ENCODE measurements around the gene CTSA. TPM values are rescaled to one million over a fixed set of nuclear protein-coding genes. Genes with fewer than 3 reads are reported as not detected.

The CTSA gene
- polyA plus RNA-seq (ENCODE audit: low read depth in 6 of 6): 10 to 100 TPM; 28.6 to 46.5 (median 42.3) TPM

- peaks cover 21 to 33% (median 29%) of the 10 kb centered on the region in 3 donors for H3K4me1 Mint-ChIP-seq
- H3K27ac Mint-ChIP-seq: peak within 1 kb of the TSS; percentile 28 to 95 (median 93)
- H3K27me3 Mint-ChIP-seq: no peaks in the 10 kb centered on the region
- peak within 1 kb of the TSS; percentile 91 to 98 (median 95) for H3K4me3 Mint-ChIP-seq
- ATAC-seq (ENCODE audit: low read depth in 2 of 2): peak; percentile 85
- peak; percentile 83 for DNase-seq
- no peaks in the 10 kb centered on the region for H3K9me3 Mint-ChIP-seq
- peaks cover 0 to 5% of the 10 kb centered on the region in 2 donors for H3K36me3 Mint-ChIP-seq
Observed at GRCh38 chr20:45890985-45891983, at the start of gene CTSA, which contains the start of gene NEURL2. CTSA (plus strand) TSS chr20:45891335; CDS start chr20:45891569, 234 bp downstream. NEURL2 (minus strand) TSS chr20:45891208; CDS start chr20:45890991, 217 bp downstream.

- Mint-ChIP-seq H3K9me3 (no peaks in the 10 kb centered on the region), H3K36me3 (peaks cover 5 to 15% of the 10 kb centered on the region in 2 donors), H3K27ac (peak overlapping the region; percentile 45 to 84 (median 77)), H3K27me3 (no peaks in the 10 kb centered on the region), H3K4me3 (peak overlapping the region in 7 of 8 donors; percentile 2 to 85 (median 43)), H3K4me1 (peaks cover 15 to 20% (median 16%) of the 10 kb centered on the region in 3 donors)
- ATAC-seq (ENCODE audit: low read depth in 2 of 2) (no peak), DNase-seq (no peak)
Observed at GRCh38 chr20:45841407-45842129, 49.6 kb upstream of the CTSA start.

GRCh38 chr20:45842169-45842812, 48.8 kb upstream of the CTSA start:
- peak overlapping the region in 7 of 8 donors; percentile 2 to 85 (median 30) for H3K4me3 Mint-ChIP-seq
- no peaks in the 10 kb centered on the region for H3K27me3 Mint-ChIP-seq
- peak; percentile 100 for ATAC-seq (ENCODE audit: low read depth in 2 of 2)
- H3K4me1 Mint-ChIP-seq: peaks cover 15 to 20% (median 16%) of the 10 kb centered on the region in 3 donors
- no peaks in the 10 kb centered on the region for H3K9me3 Mint-ChIP-seq
- H3K27ac Mint-ChIP-seq: peak overlapping the region; percentile 45 to 84 (median 77)
- peak; percentile 51 for DNase-seq
- H3K36me3 Mint-ChIP-seq: peaks cover 5 to 15% of the 10 kb centered on the region in 2 donors

GRCh38 chr20:45843506-45843905, 47.6 kb upstream of the CTSA start:
- no peak for ATAC-seq (ENCODE audit: low read depth in 2 of 2)
- no peak for DNase-seq
- Mint-ChIP-seq H3K27me3 (no peaks in the 10 kb centered on the region), H3K27ac (peak overlapping the region in 3 of 6 donors; percentile 28 to 65 (median 60)), H3K9me3 (no peaks in the 10 kb centered on the region), H3K4me1 (peaks cover 16 to 20% (median 17%) of the 10 kb centered on the region in 3 donors), H3K36me3 (peaks cover 5 to 18% of the 10 kb centered on the region in 2 donors), H3K4me3 (no peak overlapping the region)

GRCh38 chr20:45845452-45845851, 45.7 kb upstream of the CTSA start:
- Mint-ChIP-seq H3K4me1 (peaks cover 16 to 23% (median 20%) of the 10 kb centered on the region in 3 donors), H3K9me3 (no peaks in the 10 kb centered on the region), H3K36me3 (peaks cover 5 to 24% of the 10 kb centered on the region in 2 donors), H3K27ac (no peak overlapping the region), H3K27me3 (no peaks in the 10 kb centered on the region), H3K4me3 (no peak overlapping the region)
- DNase-seq: no peak
- no peak for ATAC-seq (ENCODE audit: low read depth in 2 of 2)

- ATAC-seq (ENCODE audit: low read depth in 2 of 2): no peak
- no peak for DNase-seq
- H3K4me1 Mint-ChIP-seq: peaks cover 2 to 7% (median 5%) of the 10 kb centered on the region in 3 donors
- no peaks in the 10 kb centered on the region for H3K9me3 Mint-ChIP-seq
- no peaks in the 10 kb centered on the region for H3K27me3 Mint-ChIP-seq
- H3K4me3 Mint-ChIP-seq: no peak overlapping the region
- H3K27ac Mint-ChIP-seq: peak overlapping the region in 1 of 6 donors; percentile 38
- peaks cover 5 to 20% of the 10 kb centered on the region in 2 donors for H3K36me3 Mint-ChIP-seq
Observed at GRCh38 chr20:45848421-45848820, 42.7 kb upstream of the CTSA start.

GRCh38 chr20:45848969-45849582, 42.1 kb upstream of the CTSA start:
- ATAC-seq (ENCODE audit: low read depth in 2 of 2) (no peak), DNase-seq (no peak)
- no peaks in the 10 kb centered on the region for H3K9me3 Mint-ChIP-seq
- H3K27ac Mint-ChIP-seq: peak overlapping the region in 1 of 6 donors; percentile 17
- H3K27me3 Mint-ChIP-seq: no peaks in the 10 kb centered on the region
- H3K36me3 Mint-ChIP-seq: peaks cover 5 to 13% of the 10 kb centered on the region in 2 donors
- H3K4me1 Mint-ChIP-seq: peaks cover 4 to 7% (median 5%) of the 10 kb centered on the region in 3 donors
- H3K4me3 Mint-ChIP-seq: no peak overlapping the region

- Mint-ChIP-seq H3K9me3 (no peaks in the 10 kb centered on the region), H3K27me3 (no peaks in the 10 kb centered on the region), H3K4me3 (peak overlapping the region in 1 of 8 donors; percentile 20), H3K4me1 (peaks cover 4 to 15% (median 14%) of the 10 kb centered on the region in 3 donors), H3K27ac (no peak overlapping the region), H3K36me3 (peaks cover 0 to 8% of the 10 kb centered on the region in 2 donors)
- ATAC-seq (ENCODE audit: low read depth in 2 of 2) (no peak), DNase-seq (no peak)
Observed at GRCh38 chr20:45850238-45850637, 40.9 kb upstream of the CTSA start.

- peaks cover 0 to 8% of the 10 kb centered on the region in 2 donors for H3K36me3 Mint-ChIP-seq
- H3K27me3 Mint-ChIP-seq: no peaks in the 10 kb centered on the region
- no peak overlapping the region for H3K27ac Mint-ChIP-seq
- H3K9me3 Mint-ChIP-seq: no peaks in the 10 kb centered on the region
- DNase-seq (no peak), ATAC-seq (ENCODE audit: low read depth in 2 of 2) (no peak)
- peaks cover 4 to 17% (median 15%) of the 10 kb centered on the region in 3 donors for H3K4me1 Mint-ChIP-seq
- H3K4me3 Mint-ChIP-seq: no peak overlapping the region
Observed at GRCh38 chr20:45850926-45851325, 40.2 kb upstream of the CTSA start.

- H3K27ac Mint-ChIP-seq: no peak overlapping the region
- no peaks in the 10 kb centered on the region for H3K9me3 Mint-ChIP-seq
- H3K36me3 Mint-ChIP-seq: peaks cover 0 to 8% of the 10 kb centered on the region in 2 donors
- ATAC-seq (ENCODE audit: low read depth in 2 of 2) (no peak), DNase-seq (no peak)
- no peaks in the 10 kb centered on the region for H3K27me3 Mint-ChIP-seq
- H3K4me1 Mint-ChIP-seq: peaks cover 5 to 23% (median 21%) of the 10 kb centered on the region in 3 donors
- no peak overlapping the region for H3K4me3 Mint-ChIP-seq
Observed at GRCh38 chr20:45851501-45851900, 39.6 kb upstream of the CTSA start.

GRCh38 chr20:45852326-45852725, 38.8 kb upstream of the CTSA start:
- Mint-ChIP-seq H3K4me3 (peak overlapping the region in 1 of 8 donors; percentile 25), H3K9me3 (no peaks in the 10 kb centered on the region), H3K27me3 (no peaks in the 10 kb centered on the region), H3K4me1 (peaks cover 9 to 30% (median 26%) of the 10 kb centered on the region in 3 donors), H3K36me3 (peaks cover 0 to 8% of the 10 kb centered on the region in 2 donors), H3K27ac (no peak overlapping the region)
- DNase-seq (no peak), ATAC-seq (ENCODE audit: low read depth in 2 of 2) (no peak)

- ATAC-seq (ENCODE audit: low read depth in 2 of 2) (no peak), DNase-seq (no peak)
- H3K9me3 Mint-ChIP-seq: no peaks in the 10 kb centered on the region
- H3K4me3 Mint-ChIP-seq: peak overlapping the region in 1 of 8 donors; percentile 68
- H3K36me3 Mint-ChIP-seq: peaks cover 0 to 6% of the 10 kb centered on the region in 2 donors
- peaks cover 19 to 38% (median 29%) of the 10 kb centered on the region in 3 donors for H3K4me1 Mint-ChIP-seq
- no peak overlapping the region for H3K27ac Mint-ChIP-seq
- no peaks in the 10 kb centered on the region for H3K27me3 Mint-ChIP-seq
Observed at GRCh38 chr20:45853484-45853883, 37.7 kb upstream of the CTSA start.
